Measurements from ENCODE around the gene EMC9.

The EMC9 gene

DNA sequence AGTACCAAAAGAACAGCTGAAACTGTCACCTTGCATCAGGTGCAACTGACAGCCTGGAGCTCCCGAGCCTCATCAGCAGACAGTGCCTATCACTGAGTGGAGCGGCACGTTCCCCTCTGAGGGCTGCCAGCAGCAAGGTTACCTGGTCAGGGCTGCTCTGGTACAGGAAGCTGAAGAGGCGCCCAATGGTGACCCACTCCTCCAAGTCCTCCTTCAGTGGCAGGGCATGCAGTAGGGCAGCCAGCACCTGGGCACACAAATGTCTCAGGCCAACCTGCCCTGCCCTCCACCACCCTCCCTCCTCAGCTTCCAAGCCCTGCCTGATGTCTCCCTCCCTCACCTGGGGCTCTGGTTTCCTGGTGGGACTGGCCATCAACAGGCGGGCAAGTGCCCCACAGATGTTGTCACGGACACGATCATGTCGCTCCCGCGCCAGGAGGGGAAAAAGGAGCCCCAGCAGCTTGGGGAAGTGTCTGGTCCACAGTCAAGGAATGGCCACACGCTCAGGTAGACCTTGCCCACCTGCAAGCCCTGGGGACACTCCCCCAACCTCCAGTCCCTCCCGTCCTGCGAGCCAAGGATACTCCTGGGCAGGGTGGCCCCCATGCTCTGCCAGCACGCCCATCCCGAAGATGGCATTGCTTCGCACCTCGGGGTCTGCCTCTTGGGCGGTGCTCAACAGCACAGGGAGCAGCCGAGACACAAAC lies 40.1 kb upstream of the EMC9 start:
- H3K4me3 ChIP-seq (ENCODE audit: low read depth, low read length) = no peak overlapping the region
- TF ChIP-seq CTCF (IDR thresholded peaks at IDR 0.05; ENCODE audit: low read depth, low read length, missing control alignments) = no peak
- DNase-seq (ENCODE audit: low read depth) = no peak
- in situ Hi-C loops (cut with HindIII; ENCODE audit: low sequenced_read_pairs) = no loop called here

- in situ Hi-C loops (cut with HindIII; ENCODE audit: low sequenced_read_pairs) = no loop called here
- TF ChIP-seq CTCF (IDR thresholded peaks at IDR 0.05; ENCODE audit: low read depth, low read length, missing control alignments) = no peak
- no peak overlapping the region for H3K4me3 ChIP-seq (ENCODE audit: low read depth, low read length)
- DNase-seq (ENCODE audit: low read depth) = peak; percentile 70
These were observed 38.8 kb upstream of the EMC9 start for GRCh38 chr14:24179961-24180796.

DNA sequence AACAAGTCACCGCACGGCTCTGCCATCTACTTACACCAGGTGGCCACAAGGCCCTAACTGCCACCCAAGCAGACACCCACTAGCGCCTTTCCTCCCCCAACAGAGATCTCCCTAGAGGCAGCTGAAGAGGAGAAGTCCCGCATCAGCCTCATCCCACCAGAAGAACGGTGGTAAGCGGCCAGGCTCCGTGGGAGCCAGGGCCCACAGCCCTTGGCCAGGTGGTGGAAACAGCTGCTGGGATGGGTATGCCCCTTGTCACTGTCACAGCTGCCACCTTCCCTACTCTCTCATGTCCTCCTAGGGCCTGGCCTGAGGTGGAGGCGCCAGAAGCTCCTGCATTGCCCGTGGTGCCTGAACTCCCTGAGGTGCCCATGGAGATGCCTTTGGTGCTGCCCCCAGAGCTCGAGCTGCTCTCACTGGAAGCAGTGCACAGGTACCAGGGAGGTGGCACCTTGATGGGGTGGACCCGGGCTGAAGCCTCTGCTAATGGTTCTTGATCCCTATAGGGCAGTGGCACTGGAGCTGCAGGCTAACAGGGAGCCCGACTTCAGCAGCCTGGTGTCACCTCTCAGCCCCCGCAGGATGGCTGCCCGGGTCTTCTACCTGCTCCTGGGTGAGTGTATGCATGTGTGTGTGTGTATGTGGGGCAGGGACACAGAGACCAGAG lies 38.0 kb upstream of the EMC9 start:
- no peak overlapping the region for H3K4me3 ChIP-seq (ENCODE audit: low read depth, low read length)
- in situ Hi-C loops (cut with HindIII; ENCODE audit: low sequenced_read_pairs) = no loop called here
- DNase-seq (ENCODE audit: low read depth) = no peak
- TF ChIP-seq CTCF (IDR thresholded peaks at IDR 0.05; ENCODE audit: low read depth, low read length, missing control alignments) = no peak

DNA sequence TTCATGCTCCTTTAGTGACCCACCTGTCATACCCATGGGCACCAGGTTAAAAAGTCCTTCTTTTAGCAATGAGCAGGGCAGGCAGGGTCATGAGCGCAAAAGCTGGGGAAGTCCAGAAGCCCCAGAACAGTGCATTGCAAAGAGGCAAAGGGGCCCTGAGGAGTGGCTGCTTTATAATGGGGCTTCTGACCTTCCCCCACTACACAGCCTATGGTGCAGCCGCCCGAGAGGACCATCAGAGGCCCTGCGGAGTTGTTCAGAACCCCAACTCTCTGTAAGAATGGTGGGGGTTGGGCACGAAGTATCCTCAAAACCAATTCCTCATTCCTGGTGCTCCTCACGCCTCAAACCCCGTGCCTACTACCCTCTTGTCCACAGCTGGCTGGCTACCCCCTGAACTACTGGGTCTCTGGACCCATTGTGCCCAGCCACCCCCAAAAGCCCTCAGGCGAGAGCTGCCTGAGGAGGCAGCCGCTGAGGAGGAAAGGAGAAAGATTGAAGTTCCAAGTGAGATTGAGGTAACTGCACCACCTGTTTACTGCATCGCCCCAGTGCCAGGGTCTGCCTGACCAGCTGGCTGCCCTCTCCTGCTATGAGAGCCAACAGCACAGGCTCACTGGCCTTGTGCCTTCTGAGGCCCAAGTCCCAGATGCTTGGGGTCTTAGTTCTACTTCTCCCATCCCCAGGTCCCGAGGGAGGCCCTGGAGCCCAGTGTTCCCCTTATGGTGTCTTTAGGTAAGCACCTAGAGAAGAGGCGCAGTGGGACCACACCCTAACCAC lies 37.2 kb upstream of the EMC9 start:
- in situ Hi-C loops (cut with HindIII; ENCODE audit: low sequenced_read_pairs) = no loop called here
- H3K4me3 ChIP-seq (ENCODE audit: low read depth, low read length) = no peak overlapping the region
- TF ChIP-seq CTCF (IDR thresholded peaks at IDR 0.05; ENCODE audit: low read depth, low read length, missing control alignments) = no peak
- DNase-seq (ENCODE audit: low read depth) = no peak

DNA sequence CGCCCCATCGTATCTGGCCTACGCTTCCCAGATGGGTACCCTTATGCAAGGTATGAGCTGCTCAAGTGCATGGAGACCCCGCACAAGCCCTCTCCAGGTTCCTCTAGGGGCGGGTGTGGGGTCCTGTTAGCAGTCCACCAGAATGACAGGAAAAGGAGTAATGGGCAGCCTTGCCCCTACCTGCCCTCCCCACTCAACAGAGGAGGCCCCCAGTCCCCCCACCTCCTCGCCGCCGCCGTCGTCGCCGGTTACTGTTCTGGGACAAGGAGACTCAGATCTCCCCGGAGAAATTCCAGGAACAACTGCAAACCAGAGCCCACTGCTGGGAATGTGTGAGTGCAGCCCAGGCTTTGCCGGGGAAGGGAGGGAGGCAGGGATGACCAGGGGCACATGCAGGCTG lies 36.5 kb upstream of the EMC9 start:
- TF ChIP-seq CTCF (IDR thresholded peaks at IDR 0.05; ENCODE audit: low read depth, low read length, missing control alignments) = no peak
- in situ Hi-C loops (cut with HindIII; ENCODE audit: low sequenced_read_pairs) = no loop called here
- no peak for DNase-seq (ENCODE audit: low read depth)
- no peak overlapping the region for H3K4me3 ChIP-seq (ENCODE audit: low read depth, low read length)

All from astrocyte of the cerebellum (primary cell).